DOHH2 (cell line): ENCODE results near the gene EGLN1.
"Not testable (repeated sequence)": the region's sequence is repeated elsewhere in the genome, so short reads cannot be mapped to it uniquely, and the experiment has no call there.

Source experiments
- CTCF ChIP-seq: fragments of 200-600 bp; sonication (generic); IDR thresholded peaks from one replicate; pipeline ENCODE4 v1.5.1; 2014; ENCODE audit warnings: antibody characterized with exemption, mild to moderate bottlenecking, low read depth, low read length; ENCODE audit not compliant: poor library complexity, severe bottlenecking
- EZH2phosphoT487 ChIP-seq: fragments of 200-600 bp; sonication (generic); IDR thresholded peaks from 2 replicates; pipeline ENCODE4 v1.6.1; 2017; ENCODE audit warnings: borderline replicate concordance, mild to moderate bottlenecking, antibody characterized with exemption, low read length, moderate library complexity, mixed read lengths

- TF ChIP-seq CTCF, EZH2phosphoT487: not testable (repeated sequence)
Observed at GRCh38 chr1:231471027-231471426, 48.9 kb upstream of the EGLN1 start.
